GM18502 (cell line): Measurements from ENCODE around the gene ASPHD1.
"Not testable (repeated sequence)": the region's sequence is repeated elsewhere in the genome, so short reads cannot be mapped to it uniquely, and the experiment has no call there.

Source experiments
- ATAC-seq: cut with Tn5 transposase; IDR thresholded peaks from one replicate; pipeline ENCODE4 v1.9.1; 2021; ENCODE audit warnings: mild to moderate bottlenecking; ENCODE audit not compliant: unreplicated experiment, poor library complexity

The ASPHD1 gene

GRCh38 chr16:29876594-29877249, 23.6 kb upstream of the ASPHD1 start:
- no peak for ATAC-seq

DNA sequence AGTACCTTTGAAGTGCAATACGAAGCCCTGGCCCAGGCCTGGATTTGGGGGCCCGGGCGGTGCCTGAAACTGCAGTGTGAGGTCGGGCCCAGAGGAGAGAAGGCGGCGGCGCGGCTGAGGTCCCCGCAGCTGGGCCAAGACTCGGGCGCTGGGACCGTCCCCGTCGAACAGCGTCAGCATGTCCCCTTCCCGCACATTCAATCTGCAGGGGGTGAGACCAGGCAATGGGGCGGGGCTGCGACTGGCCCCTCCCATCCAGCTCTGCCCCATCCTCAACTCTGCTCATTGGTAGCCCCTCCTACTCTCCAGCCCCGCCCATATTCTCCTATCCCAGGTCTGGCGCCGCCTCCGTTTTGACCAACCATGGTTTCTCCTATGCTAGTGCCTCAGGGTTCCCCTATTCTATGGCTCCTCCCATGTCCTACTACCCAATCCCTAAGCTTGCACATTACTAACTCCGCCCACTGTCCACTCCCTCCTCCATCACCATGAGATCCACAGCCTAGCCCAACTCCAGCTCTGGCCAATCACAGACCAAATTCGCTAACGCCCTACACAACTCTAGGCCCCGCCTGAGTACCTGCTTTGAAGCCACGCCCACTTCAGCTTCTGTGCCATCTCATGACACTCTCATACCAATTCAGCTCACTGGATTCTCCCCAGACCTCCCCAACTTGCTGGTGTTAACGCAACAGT, 22.9 kb upstream of the ASPHD1 start:
- ATAC-seq, result no peak

GRCh38 chr16:29878172-29878571, 22.1 kb upstream of the ASPHD1 start:
- no peak for ATAC-seq

GRCh38 chr16:29881050-29881449, 19.2 kb upstream of the ASPHD1 start:
- no peak for ATAC-seq

DNA sequence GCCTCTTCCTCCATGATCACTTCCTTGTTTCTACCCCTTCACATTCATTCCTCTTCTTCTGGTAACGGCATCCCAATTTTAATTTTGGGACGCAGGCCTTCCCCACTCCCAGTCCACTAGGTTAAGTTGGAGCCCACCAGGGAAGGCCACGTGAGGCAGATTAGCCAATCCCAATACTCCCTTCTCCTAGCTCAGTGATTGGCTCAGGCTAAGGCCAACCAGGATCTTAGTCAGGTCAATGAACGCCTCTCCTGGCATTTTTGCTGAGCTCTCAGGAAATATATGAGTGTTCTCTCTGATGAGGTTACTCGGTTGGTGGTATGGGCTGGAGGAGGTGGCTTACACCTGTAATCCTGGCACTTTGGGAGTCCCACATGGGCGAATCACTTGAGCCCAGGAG, 16.3 kb upstream of the ASPHD1 start:
- ATAC-seq, result no peak

DNA sequence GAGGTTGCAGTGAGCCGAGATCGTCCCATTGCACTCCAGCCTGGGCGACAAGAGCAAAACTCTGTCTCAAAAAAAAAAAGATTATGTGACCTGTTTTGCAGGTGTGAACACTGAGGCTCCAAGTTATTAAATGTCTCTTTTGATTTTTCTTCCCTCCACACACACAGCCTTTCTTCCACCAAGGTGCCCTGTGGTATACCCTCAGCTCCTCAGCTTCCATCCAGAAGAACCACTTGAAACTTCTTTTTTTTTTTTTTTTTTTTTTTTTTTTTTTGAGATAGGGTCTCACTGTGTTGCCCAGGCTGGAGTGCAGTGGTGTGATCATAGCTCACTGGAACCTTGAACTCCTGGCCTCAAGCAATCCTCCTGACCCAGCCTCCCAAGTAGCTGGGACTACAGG, 10.9 kb upstream of the ASPHD1 start:
- ATAC-seq, result not testable (repeated sequence)

GRCh38 chr16:29891525-29892457, 8.5 kb upstream of the ASPHD1 start:
- ATAC-seq, result no peak

GRCh38 chr16:29892458-29892813, 7.9 kb upstream of the ASPHD1 start:
- ATAC-seq, result no peak

DNA sequence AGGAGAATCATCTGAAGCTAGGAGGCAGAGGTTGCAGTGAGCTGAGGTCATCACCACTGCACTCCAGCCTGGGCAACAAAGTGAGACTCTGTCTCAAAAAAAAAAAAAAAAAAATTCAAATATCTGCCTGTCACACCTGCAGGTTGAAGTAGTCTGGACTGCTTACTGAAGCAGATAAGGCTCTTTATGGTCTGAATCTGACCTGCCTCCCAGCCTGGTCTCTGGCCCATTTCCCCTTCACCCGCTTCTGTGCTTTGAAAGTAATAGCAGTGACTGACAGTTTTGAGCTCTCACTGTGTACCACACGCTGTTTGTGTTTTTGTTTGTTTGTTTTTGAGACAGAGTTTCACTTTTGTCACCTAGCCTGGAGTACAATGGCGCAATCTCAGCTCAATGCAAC, 6.7 kb upstream of the ASPHD1 start:
- no peak for ATAC-seq

DNA sequence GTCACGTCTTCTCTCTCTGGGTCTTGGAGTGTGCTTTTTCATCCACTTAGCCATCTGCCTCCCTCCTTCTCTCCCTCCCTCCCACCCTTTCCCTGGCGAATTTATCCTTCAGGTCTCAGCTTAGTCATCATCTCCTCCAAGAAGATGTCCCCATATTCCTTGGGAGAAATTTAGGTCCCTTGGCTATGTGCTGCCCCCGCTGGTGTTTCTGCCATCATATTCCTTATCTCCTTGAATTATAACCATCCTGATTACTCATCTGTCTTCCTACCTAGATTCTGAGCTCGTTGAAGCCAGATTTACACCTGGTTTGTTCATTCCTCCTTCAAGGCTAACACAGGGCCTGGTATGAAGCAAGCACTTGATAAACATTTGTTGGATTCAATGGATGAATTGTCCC, 5.9 kb upstream of the ASPHD1 start:
- no peak for ATAC-seq

GRCh38 chr16:29896841-29897240, 3.4 kb upstream of the ASPHD1 start:
- no peak for ATAC-seq

DNA sequence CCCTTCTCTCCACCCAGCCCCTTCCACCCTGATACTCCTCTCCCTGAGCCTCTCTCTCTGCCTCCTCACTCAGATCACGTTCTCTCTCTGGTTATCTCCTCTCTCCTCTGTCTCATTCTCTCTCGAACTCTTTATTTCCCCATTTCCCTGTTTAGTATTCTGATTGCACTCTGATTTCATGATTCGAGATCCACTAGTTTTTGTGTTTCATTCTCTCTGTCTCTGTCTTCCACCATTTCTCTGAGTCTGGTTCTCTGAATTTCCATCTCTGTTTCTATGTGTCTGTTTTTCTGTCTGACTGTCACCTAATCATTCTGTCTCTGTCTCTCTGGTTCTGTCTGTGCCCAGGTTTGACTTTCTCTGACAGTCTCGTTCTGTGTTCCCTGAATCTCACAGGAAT, 3.0 kb upstream of the ASPHD1 start:
- no peak for ATAC-seq

DNA sequence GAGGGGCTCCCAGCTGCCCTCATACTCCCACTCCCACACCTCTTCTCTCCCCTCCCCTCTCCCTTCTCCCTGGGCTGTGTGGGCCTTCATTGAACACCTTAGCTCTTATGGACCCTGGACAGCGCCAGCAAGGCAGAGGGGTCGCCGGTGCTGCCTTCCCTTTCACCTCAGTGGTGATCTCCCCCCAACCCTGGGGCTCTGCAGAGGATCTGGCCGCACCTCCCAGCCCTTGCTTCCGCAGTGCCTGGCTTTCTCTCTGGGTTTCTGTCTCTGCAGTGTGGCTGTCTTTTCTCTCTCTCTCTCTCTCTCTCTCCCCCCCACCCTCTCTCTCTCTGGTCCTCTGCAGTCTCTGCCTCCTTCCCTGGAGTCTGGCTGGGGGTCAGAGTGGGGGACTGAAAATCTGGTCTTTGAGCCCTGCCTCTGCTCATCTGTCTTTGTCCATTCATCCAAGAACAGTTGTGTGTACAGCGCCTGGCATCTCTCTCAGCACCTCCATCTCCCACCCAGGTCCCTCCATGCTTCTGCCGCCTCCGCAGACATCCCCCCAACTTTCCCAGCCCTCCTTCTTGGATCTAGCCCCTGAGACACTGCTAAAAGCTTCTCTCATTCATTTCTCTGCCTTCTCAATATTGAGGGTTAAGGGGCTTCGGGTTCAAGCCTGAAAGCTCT, 2.0 kb upstream of the ASPHD1 start:
- no peak for ATAC-seq

- ATAC-seq, result no peak
Observed at GRCh38 chr16:29898804-29899515, 1.3 kb upstream of the ASPHD1 start.

- no peak for ATAC-seq
Observed at GRCh38 chr16:29899516-29900101, 679 bp upstream of the ASPHD1 start, which contains the start of gene SEZ6L2. Gene SEZ6L2, minus strand, starts transcription at chr16:29899550. Its CDS starts 531 bp downstream, at chr16:29899019.

DNA sequence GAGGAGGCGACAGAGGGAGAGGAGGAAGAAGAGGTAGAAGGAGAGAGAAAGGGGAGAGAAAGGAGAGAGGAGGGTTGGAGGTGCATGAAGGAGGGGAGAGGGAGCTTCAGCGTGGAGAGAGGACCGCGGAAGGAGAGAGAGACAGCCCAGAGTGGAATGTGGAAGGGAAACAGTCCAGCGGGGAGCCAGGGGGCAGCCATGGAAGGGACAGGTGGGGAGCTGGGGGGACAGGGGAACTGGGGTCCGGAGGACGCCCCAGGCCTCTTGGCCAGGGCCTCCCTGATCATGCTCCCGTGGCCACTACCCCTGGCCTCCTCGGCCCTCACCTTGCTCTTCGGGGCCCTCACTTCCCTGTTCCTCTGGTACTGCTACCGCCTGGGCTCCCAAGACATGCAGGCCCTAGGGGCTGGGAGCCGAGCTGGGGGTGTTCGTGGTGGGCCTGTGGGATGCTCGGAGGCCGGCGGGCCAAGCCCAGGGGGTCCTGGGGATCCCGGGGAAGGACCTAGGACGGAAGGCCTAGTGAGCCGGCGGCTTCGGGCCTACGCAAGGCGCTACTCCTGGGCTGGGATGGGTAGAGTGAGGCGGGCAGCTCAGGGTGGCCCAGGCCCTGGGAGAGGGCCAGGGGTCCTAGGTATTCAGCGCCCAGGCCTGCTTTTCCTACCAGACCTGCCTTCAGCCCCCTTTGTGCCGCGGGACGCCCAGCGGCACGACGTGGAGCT, 759 bp downstream of the ASPHD1 start:
- ATAC-seq, result no peak

DNA sequence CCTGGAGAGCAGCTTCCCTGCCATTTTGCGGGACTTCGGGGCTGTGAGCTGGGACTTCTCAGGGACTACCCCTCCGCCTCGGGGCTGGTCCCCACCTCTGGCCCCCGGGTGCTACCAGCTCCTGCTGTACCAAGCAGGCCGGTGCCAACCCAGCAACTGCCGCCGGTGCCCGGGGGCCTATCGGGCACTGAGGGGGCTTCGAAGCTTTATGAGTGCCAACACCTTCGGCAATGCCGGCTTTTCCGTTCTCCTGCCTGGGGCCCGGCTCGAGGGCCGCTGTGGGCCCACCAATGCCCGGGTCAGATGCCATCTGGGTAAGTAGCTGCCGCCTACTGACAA, 1.3 kb downstream of the ASPHD1 start:
- no peak for ATAC-seq

- no peak for ATAC-seq
Observed at GRCh38 chr16:29903590-29903989, 3.3 kb downstream of the ASPHD1 start.

DNA sequence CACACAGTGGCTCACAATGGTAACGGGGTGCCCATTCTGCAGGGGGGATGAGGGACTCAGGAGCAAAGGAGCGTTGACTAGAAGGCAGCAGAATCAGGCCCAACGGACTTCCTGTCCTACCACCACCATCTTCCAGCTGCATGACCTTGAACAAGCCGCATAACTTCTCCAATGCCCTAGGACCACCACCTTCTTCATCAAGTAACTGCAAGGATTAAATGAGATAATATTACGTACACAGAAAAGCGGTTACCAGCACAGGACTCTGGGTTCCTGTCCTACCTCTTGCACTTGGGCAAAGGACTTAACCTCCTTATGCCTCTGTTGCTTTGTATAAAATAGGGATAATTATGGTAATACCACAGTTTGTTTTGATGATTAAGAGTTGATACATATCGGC, 4.7 kb downstream of the ASPHD1 start:
- no peak for ATAC-seq
